ENCODE results near the gene OSCAR.

OSCAR gene, protein sequence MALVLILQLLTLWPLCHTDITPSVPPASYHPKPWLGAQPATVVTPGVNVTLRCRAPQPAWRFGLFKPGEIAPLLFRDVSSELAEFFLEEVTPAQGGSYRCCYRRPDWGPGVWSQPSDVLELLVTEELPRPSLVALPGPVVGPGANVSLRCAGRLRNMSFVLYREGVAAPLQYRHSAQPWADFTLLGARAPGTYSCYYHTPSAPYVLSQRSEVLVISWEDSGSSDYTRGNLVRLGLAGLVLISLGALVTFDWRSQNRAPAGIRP

DNA sequence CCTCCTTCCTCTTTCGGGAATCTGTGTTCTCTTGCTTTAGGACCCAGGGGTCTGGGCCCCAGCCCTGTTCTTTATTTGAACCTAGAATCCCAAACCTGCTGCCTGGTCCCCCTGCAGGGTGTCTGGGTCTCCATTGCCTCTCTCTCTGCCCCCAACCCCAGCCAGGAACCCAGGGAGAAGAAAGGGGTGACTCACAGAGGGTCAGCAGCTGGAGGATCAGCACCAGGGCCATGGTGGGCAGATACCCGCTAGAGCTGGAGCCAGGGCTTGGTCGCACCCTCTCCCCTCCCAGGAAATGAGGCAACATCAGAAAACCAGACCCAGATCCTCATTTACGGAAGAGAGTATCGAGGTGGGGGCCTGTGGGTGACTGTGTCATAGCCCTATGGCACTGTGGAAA lies at the start of gene OSCAR:
Gene OSCAR (minus strand): TSS at position 243 of the 400 bp plus-strand sequence. CDS start 11 bp downstream, at position 232.
- DNase-seq (ENCODE audit: low read depth): no peak

DNA sequence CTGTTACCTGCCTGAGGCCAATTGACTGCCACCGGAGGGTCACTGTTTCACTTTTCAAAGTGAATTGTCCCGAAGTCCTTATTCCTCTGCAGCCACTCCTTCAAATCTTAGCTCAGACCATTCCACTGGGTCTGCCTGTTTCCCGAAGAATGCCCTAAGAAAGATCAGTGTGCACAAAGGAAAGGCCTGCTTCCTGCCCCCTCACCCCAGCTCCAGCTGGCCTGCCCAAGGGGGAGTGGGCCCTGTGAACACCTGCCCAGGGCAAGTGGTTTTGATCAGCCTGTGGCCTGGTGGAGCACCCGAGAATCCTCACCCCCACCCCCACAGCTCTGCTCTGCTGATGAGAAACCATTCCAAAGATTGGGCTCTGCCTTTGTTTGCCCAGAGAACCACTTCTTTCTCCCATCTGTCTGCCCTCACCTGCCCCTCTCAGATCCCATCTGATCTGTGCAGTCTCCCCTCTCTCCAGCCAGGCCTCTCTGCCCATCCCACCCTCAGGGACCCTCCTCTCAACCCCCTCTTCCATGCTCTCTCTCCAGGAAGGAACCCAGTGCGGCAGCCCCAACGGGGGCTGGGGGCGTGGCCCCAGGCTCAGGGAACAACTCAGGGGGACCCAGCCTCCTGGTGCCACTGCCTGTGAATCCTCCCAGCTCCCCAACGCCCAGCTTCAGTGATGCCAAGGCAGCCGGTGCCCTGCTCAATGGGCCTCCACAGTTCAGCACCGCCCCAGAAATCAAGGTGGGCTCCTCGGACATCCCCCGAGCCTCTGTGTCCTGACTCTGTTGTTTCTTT lies 48.6 kb upstream of the OSCAR start:
- DNase-seq (ENCODE audit: low read depth): no peak

DNA sequence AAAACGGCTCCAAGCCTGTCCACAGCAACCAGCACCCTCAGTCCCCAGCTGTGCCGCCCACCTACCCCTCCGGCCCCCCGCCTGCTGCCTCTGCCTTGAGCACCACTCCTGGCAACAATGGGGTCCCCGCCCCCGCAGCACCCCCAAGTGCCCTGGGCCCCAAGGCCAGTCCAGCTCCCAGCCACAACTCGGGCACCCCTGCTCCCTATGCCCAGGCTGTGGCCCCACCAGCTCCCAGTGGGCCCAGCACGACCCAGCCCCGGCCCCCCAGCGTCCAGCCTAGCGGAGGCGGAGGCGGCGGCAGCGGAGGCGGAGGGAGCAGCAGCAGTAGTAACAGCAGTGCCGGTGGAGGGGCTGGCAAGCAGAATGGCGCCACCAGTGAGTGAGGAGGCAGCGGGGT lies 47.6 kb upstream of the OSCAR start:
- DNase-seq (ENCODE audit: low read depth): no peak

DNA sequence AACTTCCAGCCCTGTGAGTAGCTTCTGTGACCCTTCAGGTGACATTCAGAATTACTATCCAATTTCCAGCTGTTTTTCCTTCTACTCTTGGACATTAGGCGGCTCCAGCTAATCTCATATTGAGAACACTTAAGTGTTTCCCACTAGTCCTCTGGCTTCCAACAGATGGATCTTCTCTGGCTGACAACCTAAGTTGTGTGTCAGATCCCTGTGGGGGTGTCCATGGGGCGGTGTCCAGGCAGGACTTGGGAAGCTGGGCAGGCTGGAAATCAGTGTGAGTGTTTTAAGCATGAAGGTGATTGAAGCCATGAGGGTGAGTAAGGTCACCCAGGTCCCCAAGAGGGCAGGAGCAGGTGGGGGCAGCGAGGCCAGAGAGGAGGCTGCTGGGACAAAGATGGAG lies 47.1 kb upstream of the OSCAR start:
- no peak for DNase-seq (ENCODE audit: low read depth)

DNA sequence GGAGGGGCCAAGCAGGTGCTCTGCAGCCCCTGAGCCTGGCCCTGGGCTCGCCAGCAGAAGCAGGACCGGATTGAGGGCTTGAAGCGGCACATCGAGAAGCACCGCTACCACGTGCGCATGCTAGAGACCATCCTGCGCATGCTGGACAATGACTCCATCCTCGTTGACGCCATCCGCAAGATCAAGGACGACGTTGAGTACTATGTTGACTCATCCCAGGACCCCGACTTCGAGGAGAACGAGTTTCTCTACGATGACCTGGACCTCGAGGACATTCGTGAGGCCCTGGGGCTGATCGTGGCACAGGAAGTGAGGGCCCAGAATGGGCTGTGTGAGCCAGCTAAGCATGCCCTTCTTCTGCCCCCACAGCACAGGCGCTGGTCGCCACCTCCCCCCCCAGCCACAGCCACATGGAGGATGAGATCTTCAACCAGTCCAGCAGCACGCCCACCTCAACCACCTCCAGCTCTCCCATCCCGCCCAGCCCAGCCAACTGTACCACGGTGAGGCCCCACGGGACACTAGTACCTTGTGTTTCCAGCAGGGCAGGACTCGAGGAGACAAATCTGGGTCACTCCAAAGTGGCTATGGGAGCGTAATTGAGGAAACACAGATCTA lies 45.0 kb upstream of the OSCAR start:
- no peak for DNase-seq (ENCODE audit: low read depth)

DNA sequence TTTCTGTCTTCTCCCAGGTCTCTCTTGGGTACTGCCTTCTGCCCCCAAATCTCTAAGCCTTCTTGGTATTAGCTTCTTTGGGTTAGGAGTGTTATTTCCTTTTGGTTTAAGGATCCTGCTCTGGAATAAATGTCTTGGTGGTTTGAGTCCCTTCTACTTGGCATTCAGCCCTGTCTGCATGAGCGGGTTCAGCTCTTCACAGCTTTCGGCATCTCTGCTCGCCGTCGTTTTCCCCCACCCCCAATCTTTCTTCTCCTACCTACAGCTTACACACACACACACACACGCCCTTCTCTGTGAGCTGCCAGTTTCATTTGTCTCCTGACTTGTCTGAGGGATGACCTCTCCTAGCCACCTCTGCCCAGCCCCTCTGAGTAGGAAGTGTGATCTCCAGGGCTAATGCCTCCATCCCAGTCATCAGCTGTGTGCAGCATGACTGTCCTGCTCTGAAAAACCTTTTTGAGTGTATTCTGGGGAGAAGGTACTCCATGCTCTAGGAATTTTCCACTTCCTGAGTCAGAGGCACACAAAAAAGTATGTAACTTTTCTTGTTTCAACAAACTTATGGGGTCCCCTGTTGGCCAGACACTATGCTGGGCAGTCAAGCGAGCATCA lies 41.7 kb upstream of the OSCAR start:
- DNase-seq (ENCODE audit: low read depth): no peak

DNA sequence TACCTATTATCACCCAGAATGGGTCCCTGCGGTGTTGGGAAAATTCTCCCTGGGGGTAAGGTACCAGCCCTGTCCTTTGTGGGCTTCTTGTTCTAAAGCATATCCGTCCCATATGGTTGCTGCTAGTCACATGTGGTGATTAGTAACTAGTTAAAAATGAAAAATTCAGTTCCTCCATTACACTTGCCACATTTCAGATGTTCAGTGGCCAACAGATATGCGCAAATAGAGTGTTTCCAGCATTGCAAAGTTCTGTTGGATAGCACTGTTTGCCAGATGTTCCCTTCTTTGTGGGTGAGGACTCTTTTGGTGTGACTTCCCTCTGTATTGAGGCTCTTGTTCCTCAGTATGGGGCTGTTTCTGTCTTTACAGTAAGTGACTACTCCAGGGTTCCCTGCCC lies 40.8 kb upstream of the OSCAR start:
- DNase-seq (ENCODE audit: low read depth): peak; percentile 55

DNA sequence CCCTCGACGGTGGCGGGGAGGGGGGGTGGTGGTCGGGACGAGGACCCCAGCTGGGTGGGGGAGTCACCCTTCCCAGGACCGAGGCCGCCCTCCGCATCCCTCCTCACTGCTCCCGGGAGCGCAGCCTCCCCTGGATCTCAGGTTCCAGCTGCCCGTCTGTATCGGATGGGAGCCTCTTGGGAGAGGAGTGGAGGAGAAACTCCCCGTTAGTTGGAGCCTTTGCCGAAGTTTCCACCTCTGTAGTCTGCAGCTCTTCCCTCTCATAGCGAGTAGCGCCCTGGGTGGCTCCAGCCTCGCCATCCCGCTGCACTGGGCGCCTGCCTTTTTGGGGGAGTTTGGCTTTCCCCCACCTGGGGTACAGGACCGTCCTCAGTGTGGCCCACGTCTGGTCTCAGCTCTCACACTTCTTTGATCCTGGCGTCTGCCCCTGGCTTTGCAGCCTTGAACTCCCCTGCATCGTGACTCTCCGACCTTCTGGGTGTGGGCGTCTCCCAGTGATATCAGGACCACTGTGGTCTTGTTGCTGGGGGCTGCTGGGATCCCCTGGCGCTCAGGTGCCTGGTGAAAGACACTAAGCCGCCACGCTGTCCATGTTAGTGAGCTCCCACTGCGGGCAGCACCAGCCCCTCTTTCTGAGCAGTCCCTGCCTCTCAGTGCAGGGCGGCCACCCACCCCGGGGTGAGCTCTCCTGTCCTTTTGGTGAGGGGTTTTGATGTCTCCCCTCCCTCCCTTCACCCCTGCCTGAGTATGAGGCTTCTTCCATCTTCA lies 38.1 kb upstream of the OSCAR start:
- no peak for DNase-seq (ENCODE audit: low read depth)

DNA sequence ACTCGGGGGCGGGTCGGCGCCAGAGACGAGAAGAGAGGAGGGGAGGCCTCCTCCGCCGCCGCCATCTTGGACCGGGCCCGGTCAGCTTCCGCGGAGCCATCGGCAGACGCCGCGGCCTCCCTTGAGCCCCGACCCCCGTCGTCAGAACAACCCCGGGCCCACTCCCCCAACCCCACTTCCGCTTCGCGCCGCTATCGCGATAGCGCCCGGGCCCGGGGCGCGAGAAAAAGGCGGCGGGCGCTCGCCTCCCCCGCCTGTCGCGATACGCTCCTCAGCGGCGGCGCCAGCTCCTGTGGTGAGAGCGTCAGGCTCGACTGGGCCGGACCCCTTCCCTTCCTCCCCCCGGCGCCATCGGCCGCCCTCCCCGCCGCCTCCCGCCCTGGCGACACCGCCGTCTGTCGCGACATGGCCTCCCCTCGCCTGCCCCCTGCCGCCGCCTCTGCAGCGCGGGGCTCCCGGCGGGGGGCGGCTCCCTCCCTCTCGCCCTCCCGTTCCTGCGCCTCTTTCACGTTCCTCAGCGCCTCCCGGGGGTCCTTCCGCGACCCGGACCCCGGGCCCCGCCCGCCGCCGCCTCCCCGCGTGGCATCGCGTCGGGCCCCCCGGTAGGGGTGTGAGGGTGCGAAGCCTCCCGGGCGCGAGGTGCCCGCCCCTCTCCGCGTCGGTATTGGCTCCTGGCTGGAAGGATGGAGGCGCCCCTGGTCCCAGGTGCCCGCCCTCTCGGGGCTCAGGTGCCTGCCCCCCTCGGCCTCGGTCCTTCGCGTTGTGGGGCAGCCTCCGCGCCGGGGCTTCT lies 37.3 kb upstream of the OSCAR start, which contains the start of gene CNOT3:
Gene CNOT3 (plus strand): TSS at position 64 of the 790 bp plus-strand sequence. CDS start 5,217 bp downstream, outside the sequence.
- no peak for DNase-seq (ENCODE audit: low read depth)

DNA sequence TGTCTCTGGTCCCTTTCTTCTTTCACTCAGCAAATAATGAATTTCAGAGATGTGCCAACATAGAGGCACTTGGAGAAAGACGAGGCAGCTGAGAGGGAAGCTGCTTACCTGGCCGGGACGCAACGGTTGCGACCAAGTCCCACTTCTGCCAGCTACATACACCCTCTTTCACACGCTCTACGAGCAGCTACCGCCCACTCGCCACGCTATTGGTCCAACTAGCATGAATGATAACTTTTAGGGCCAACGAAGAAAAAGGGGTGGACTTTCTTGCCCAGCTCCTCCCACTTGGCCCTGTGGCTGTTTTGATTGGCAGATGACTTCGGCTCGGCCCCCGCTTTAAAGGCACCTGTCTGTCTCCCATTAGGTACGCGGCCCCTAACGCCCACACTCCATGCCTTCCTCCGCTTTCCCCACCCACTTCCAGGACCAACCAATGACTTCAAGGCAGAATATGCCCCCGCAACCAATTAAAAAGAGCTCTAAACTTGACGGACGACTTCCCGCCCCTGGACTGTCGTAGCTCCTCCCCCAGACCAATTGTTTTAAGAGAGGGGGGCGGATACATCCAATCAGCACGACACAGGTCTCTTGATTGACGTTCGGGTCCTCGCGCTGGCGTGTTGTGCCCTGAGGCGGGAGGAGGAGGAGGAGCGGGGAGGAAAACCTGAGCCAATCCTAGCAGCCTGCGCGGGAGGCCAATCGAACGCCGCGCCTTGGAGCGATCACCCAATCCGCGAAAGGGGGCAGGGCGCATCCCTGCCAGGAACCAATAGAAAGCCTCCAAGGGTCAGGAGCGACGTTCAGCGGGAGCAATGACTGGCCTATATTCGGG lies 36.5 kb upstream of the OSCAR start:
- peak; percentile 100 for DNase-seq (ENCODE audit: low read depth)

DNA sequence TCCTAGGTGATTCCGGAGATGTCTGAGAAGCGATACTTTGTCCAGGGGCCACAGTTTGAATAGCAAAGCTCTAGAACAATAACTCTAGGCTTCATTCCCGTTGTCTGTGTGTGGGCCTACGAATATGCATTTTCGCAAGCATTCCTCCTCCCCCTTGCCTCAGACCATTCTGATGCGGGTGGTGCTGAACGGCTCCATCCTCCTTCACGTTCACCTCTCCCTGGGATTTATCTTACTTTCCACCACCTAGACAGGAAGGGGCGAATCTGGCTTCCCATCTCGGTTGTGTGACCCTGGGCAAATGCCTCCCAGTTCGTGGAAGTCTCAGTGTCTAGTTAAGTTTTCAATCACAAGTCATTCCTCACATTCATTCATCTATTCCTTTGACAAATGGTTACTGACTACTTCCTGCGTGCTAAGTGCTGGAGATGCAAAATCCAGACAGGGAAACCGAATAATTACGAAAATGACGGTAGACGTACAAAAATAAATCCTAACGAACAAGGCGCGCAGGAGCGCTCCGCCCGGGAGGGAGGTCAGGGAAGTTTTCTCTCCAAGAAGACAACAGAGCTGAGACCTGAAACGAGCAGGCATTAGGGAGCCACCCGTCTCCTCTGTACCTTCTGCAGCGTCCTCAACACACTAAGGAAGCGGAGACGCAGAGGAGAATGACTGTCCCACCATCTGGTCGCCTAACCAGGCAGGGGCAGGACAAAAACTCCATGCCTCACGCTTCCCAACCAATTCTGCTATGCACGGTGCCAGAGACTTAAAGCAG lies 35.7 kb upstream of the OSCAR start:
- no peak for DNase-seq (ENCODE audit: low read depth)

DNA sequence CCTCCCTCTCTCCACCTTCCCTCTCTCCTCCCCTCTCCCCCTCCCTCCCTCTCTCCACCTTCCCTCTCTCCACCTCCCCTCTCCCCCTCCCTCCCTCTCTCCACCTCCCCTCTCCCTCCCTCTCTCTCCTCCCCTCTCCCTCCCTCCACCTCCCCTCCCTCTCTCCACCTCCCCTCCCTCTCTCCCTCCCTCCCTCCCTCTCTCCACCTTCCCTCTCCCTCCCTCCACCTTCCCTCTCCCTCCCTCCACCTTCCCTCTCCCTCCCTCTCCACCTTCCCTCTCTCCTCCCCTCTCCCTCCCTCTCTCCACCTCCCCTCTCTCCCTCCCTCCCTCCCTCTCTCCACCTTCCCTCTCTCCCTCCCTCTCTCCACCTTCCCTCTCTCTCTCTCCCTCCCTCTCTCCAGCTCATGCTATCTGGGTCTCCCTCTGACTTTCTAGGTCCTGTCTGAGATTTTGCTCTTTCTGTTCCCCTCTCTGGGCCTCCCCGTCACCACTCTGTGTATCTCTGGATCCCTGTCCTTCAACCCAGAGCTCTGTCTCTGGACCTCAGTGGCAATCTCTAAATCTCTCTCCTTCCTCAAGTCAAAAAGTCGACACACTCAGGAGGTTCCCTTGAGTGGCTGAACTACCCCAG lies 33.5 kb upstream of the OSCAR start:
- DNase-seq (ENCODE audit: low read depth): no peak

DNA sequence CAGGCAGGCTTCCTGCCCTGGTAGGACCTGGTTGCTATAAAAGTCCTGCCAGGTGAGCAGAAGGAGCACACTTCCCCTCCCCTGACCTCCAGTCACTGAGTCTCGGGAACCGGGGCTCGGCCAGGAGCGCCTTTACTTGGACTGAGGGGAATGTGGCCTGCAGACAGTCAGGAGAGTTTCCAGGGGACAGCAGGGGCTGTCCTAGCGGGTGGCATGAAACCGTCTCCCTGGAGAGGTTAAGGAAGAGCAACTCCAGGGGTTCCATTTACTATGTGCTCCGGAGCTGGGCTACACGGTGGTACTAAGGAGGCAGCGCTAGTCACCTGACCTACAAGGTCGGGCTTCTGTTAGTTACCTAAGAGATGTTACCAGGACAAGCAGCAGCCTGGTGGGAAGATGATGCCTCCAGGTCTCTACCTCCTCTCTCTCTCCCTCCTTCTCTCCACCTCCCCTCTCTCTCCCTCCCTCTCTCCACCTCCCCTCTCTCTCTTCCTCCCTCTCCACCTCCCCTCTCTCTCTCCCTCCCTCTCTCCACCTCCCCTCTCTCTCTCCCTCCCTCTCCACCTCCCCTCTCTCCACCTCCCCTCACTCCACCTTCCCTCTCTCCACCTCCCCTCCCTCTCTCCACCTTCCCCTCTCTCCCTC lies 32.8 kb upstream of the OSCAR start:
- no peak for DNase-seq (ENCODE audit: low read depth)

DNA sequence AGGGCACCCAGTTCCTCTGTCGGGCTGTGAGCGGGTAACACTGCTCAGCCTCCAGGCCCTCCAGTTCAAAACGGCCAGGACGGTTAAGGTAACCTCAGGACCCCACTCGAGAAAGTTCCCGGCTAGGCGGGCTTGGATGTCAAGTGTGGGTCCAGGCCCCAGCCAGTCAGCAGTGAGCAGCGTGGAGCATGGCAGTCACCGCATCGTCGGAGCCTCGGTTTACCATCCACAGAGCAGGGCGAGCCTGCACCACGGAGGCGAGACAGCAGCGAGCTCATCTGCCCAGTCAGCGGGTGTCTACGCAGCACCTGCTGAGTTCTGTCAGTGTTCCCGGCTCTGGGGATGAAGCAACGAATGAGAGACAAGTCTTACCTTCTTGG lies 29.0 kb upstream of the OSCAR start:
- no peak for DNase-seq (ENCODE audit: low read depth)

DNA sequence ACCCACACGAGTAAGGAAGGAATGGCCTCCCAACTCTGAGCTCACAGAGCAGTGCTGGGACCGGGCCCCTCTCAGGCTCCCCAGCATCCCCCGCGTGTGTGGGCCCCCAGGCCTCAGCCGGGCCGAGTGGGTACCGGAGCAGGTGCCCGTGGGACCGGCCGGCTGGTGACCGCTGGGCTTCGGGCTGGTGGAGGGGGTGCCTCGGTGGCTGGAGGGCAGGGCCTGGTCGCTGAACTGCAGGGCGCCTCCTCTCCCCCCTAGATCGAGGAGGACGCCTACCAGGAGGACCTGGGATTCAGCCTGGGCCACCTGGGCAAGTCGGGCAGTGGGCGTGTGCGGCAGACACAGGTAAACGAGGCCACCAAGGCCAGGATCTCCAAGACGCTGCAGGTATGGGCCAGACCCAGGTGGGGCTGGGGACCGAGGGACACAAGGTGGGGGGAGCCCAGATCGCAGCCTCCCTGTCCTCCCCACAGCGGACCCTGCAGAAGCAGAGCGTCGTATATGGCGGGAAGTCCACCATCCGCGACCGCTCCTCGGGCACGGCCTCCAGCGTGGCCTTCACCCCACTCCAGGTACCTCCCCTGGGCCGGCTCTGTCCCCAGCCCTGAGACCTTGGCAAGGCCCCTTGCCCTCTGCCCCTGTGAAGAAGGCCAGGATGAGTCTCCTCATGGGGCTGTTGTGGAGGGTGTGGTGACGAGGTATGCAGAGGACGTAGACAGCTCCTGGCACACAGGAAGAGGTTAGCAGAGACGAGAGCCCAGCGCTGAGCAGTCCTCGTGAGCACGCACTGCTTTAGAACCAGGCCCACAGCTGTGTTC lies 28.4 kb upstream of the OSCAR start:
- no peak for DNase-seq (ENCODE audit: low read depth)

DNA sequence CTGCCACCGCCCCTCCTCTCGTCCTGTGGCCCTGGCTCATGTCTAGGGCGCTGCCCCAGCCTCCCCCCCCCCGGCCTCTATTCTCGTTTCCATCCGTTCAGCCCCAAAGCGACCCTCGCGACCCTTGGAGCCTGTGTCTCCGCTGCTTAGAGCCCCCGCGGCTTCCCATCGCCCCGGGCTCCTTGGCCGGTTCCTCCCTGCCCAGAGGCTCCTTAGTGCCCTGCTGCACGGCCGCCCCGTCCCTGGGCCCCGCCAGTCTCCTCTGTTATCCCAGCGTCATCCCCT lies 27.8 kb upstream of the OSCAR start:
- no peak for DNase-seq (ENCODE audit: low read depth)

DNA sequence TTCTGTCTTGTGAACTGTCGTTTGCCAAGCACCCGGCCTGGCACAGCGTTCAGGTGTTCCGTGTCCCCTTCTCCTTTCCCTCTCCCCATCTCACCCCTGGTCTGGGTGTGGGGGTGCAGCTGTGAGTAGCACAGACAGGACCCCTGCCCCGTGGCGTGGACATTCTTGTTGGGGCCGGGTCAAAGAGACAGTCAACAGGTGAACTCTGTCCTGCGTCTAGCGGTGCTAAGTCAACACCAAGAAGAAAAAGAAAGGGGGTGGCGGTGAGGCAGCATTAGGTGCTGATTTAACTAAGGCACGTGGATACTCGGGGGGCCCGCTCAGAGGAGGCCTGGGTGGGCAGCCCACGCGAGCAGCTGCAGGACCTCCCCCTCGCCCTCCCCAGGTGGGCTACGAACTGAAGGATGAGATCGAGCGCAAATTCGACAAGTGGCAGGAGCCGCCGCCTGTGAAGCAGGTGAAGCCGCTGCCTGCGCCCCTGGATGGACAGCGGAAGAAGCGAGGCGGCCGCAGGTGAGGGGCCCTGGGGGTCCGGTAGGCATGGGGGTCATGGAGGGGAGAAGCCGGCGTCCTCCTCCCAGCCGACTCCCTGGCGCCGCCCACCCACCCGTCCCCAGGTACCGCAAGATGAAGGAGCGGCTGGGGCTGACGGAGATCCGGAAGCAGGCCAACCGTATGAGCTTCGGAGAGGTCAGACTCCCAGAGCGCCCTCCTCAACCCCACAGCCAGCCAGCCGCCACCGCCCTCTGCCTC lies 27.3 kb upstream of the OSCAR start:
- no peak for DNase-seq (ENCODE audit: low read depth)

Data from GM04503 (cell line).